Esophagus (tissue), 2 donors: Measurements from ENCODE around the gene ZNF211. TPM values are rescaled to one million over a fixed set of nuclear protein-coding genes. Genes with fewer than 3 reads are reported as not detected.

Experiments
- H3K27ac ChIP-seq, 2 donors: one replicate each; pipeline ENCODE4 v1.5.1; 2013; ENCODE audit warnings: low read depth in 2 of 2, mild to moderate bottlenecking in 2 of 2, inconsistent platforms in 1 of 2, low read length in 1 of 2, moderate library complexity in 1 of 2
- H3K27me3 ChIP-seq, 2 donors: one replicate each; pipeline ENCODE4 v1.6.1; 2013; ENCODE audit warnings: low read length in 2 of 2, control low read depth in 1 of 2, mild to moderate bottlenecking in 1 of 2; ENCODE audit not compliant: insufficient read depth in 2 of 2, control insufficient read depth in 1 of 2
- H3K36me3 ChIP-seq, 2 donors: one replicate each; pipeline ENCODE4 v1.6.1; 2013; ENCODE audit warnings: low read length in 1 of 2; ENCODE audit not compliant: control insufficient read depth in 2 of 2, insufficient read depth in 2 of 2
- H3K4me1 ChIP-seq, 2 donors: one replicate each; pipeline ENCODE4 v1.6.1; 2013; ENCODE audit warnings: low read length in 1 of 2; ENCODE audit not compliant: control insufficient read depth in 2 of 2, insufficient read depth in 2 of 2
- H3K4me3 ChIP-seq, 2 donors: one replicate each; pipeline ENCODE4 v1.5.1; 2013; ENCODE audit warnings: low read length in 2 of 2, mild to moderate bottlenecking in 2 of 2, low read depth in 1 of 2, moderate library complexity in 1 of 2
- H3K9me3 ChIP-seq, 2 donors: one replicate each; pipeline ENCODE4 v1.6.1; 2013; ENCODE audit warnings: mild to moderate bottlenecking in 2 of 2, low read depth in 1 of 2, low read length in 1 of 2, moderate library complexity in 1 of 2; ENCODE audit not compliant: control insufficient read depth in 2 of 2, insufficient read depth in 1 of 2
- WGBS, 2 donors: extraction: QIAGEN DNeasy Blood & Tissue Kit; methylation state at CpG; one replicate each; pipeline ENCODE4 v1.1.7; 2013; 5-methylcytosine and 5-hydroxymethylcytosine counted together
- polyA plus RNA-seq, 2 donors: library from polyadenylated mRNA; stranded (reverse); fragments of 200-250 nt; gene quantifications; one replicate each; pipeline ENCODE4 v1.2.3, GENCODE V29; 2013
- donor health status: healthy with polysubstance abuse.
- donor health status: Bipolar disorder and iron deficiency.

The ZNF211 gene
- polyA plus RNA-seq, 2 donors: 4.3 to 5.7 TPM

DNA sequence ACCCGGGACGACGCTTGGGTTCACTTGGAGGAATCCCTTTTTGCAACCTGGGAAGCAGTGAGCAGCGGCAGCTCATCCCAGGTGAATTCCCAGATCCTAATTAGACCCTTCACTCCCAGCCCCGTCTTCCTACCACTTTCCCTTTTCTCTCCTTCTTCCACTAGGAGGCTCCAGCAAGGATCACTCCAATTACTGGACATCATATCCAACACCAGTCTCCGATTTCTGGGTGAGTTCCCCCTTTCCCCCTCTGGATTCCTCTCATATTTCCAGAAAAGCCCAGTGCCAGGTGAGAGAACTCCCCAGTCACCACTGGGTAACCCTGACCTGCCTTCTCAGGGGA is 18.7 kb downstream of the ZNF211 start:
- Histone ChIP-seq H3K4me3 (no peak overlapping the region), H3K36me3 (no peaks in the 10 kb centered on the region), H3K27ac (no peak overlapping the region), H3K9me3 (peaks cover 0 to 18% of the 10 kb centered on the region in 2 donors), H3K27me3 (no peaks in the 10 kb centered on the region), H3K4me1 (peaks cover 0 to 4% of the 10 kb centered on the region in 2 donors)
- WGBS, 2 donors: 39 to 40% methylated on average over 6 of the region's 6 CpGs

DNA sequence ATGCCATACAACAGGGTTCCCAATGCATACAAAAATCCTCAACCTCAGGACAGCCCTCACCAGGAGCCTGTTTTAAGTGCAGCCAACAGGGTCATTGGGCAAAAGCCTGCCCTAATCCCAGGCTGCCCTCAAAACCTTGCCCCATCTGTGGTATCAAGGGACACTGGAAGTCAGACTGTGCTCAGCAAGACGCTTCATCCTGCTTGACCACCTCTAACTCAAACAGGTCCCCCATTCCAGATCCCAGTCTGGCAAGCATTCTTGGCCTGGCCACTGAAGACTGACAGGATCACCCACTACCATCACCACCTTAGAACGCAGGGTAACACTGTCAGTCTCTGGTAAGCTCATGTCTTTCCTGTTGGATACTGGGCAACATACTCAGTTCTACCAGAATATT is 20.7 kb downstream of the ZNF211 start:
- no peaks in the 10 kb centered on the region for H3K36me3 ChIP-seq
- 88 to 90% methylated on average over 2 of the region's 2 CpGs for WGBS, 2 donors
- H3K4me1 ChIP-seq: peaks cover 0 to 4% of the 10 kb centered on the region in 2 donors
- H3K27ac ChIP-seq: no peak overlapping the region
- H3K4me3 ChIP-seq: no peak overlapping the region
- no peaks in the 10 kb centered on the region for H3K27me3 ChIP-seq
- H3K9me3 ChIP-seq: peaks cover 0 to 16% of the 10 kb centered on the region in 2 donors

DNA sequence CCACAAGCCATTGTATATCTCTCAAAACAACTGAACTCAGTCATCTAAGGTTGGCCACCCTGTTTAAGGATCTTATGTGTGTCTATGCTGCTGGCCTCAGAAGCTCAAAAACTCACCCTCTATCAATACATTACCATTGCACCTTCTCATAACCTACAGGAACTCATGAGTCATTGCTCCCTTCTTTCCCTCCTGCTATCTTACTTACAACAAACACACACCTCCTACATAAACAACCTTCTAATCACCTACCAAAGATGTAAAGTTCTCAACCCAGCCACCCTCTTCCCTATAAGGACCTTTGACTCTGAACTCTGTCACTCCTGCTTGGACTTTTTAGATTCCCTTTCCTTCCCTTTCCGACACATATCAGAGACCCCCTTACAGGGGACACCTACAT is 22.5 kb downstream of the ZNF211 start:
- H3K36me3 ChIP-seq: no peaks in the 10 kb centered on the region
- peaks cover 0 to 16% of the 10 kb centered on the region in 2 donors for H3K9me3 ChIP-seq
- 75 to 97% methylated on average over 1 of the region's 1 CpG for WGBS, 2 donors
- no peak overlapping the region for H3K4me3 ChIP-seq
- H3K27me3 ChIP-seq: no peaks in the 10 kb centered on the region
- H3K4me1 ChIP-seq: peaks cover 0 to 4% of the 10 kb centered on the region in 2 donors
- H3K27ac ChIP-seq: no peak overlapping the region

DNA sequence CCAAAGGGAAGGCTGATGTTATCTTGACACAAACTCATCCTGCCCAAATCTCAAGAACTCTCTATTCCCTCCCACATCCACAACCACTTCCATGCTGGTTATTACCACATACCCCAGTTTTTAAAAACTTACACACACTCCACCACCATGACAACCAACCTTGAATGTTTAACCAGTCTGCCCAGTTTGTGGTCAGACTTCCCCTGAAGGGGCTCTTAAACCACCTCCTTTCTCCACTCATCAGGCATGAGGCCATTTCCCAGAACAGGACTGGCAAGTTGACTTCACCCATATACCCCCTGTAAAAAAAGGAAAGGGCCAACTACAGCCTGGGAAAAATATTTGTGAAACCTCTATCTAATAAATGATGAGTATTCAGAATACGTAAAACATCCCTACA is 23.4 kb downstream of the ZNF211 start:
- whole genome bisulfite sequencing, 2 donors: 77 to 87% methylated on average over 1 of the region's 1 CpG

DNA sequence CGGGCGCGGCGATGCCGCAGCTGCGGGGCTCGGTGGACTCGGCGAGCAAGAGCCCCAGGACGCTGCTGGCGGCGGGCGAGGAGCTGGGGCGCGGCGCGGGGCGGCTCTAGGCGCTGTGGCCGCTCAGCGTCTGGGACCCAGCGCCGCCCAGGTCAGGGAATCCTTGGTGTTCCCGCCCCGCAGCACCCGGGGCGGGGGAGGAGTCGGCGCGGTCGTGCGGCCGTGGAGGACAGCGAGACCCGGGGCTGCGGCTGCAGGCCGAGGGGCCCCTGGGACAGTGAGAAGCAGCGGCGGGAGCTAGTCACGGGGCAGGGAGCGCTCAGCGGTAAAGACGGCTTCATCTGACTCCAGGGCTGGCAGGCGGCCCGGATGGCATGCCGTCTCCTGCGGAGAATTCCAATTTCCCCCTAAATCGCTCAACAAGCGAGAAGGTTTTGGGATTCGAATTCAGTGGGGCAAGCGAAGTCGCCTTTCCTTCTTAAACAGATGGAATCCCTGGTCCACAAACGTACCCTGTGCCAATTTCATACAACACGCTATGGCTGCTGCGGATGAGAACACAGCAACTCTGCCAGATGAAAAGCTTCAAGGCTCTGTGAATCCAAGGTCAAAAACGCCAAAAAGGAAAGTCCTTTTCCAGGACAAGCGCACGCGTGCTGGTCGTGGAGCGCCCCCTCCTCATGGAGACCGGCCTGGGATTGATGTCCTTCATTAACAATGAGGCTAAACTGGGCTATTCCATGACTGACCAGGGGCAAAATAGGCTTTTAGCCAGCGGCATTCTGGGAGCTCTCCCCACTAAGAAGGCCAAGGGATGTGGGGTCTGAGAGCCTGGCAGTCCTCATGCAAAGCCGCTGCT is 31.5 kb downstream of the ZNF211 start:
- H3K4me3 ChIP-seq: peak overlapping the region; percentile 51 to 59
- H3K4me1 ChIP-seq: peaks cover 0 to 4% of the 10 kb centered on the region in 2 donors
- H3K36me3 ChIP-seq: no peaks in the 10 kb centered on the region
- WGBS, 2 donors: 4% methylated on average over 51 to 64 of the region's 64 CpGs
- H3K27me3 ChIP-seq: no peaks in the 10 kb centered on the region
- H3K9me3 ChIP-seq: no peaks in the 10 kb centered on the region
- H3K27ac ChIP-seq: peak overlapping the region; percentile 54 to 58

More for the DNA sequence above, 23.4 kb downstream of the ZNF211 start:
- peaks cover 0 to 2% of the 10 kb centered on the region in 2 donors for H3K4me1 ChIP-seq
- no peaks in the 10 kb centered on the region for H3K27me3 ChIP-seq
- no peaks in the 10 kb centered on the region for H3K36me3 ChIP-seq
- no peak overlapping the region for H3K4me3 ChIP-seq
- no peak overlapping the region for H3K27ac ChIP-seq
- peaks cover 0 to 16% of the 10 kb centered on the region in 2 donors for H3K9me3 ChIP-seq

DNA sequence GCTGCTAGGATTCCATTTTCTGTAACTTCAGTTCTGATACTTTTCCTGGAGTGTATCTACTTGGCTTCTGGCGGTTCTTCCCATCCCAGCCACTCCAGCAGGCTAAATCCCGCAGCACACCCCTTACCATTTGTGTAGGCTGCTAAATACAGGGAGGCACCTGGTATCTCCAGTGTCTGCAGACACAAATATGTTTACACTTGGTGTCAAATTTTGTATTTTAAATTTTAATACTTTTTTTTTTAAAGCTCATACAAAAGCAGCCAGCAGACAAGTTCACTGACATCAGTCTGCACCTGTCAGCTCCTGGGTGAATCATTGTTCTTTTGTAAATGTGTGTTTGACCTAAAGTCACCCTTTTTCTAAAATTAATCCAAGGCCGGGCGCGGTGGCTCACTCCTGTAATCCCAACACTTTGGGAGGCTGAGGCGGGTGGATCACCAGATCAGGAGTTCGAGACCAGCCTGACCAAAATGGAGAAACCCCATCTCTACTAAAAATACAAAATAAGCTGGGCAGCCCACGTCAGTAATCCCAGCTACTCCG is 32.4 kb downstream of the ZNF211 start:
- 59 to 64% methylated on average over 9 of the region's 9 CpGs for WGBS, 2 donors
- Histone ChIP-seq H3K9me3 (no peaks in the 10 kb centered on the region), H3K4me1 (peaks cover 0 to 4% of the 10 kb centered on the region in 2 donors), H3K4me3 (no peak overlapping the region), H3K36me3 (no peaks in the 10 kb centered on the region), H3K27me3 (no peaks in the 10 kb centered on the region), H3K27ac (no peak overlapping the region)

DNA sequence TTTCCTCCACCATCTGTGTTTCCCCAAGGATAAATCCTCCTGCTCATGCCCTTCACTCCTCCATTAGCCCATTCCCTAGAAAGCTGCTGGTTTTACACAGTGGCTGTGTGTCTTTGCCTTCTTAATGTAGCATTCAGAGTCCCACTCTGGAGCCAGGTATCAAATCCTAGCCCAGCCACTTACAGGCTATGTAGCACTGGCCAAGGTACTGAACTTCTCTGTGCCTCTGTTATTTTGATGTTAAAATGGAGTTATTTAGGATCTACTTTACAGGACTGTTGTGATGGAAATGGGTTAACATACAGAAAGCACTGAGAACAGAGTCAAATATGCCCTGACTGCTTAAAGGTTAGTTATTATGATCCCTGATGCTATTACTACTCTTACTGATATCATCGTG is 34.3 kb downstream of the ZNF211 start:
- WGBS, 2 donors: 89 to 93% methylated on average over 1 of the region's 1 CpG
- no peaks in the 10 kb centered on the region for H3K27me3 ChIP-seq
- H3K4me1 ChIP-seq: peaks cover 0 to 4% of the 10 kb centered on the region in 2 donors
- no peak overlapping the region for H3K27ac ChIP-seq
- H3K36me3 ChIP-seq: no peaks in the 10 kb centered on the region
- H3K9me3 ChIP-seq: no peaks in the 10 kb centered on the region
- no peak overlapping the region for H3K4me3 ChIP-seq

DNA sequence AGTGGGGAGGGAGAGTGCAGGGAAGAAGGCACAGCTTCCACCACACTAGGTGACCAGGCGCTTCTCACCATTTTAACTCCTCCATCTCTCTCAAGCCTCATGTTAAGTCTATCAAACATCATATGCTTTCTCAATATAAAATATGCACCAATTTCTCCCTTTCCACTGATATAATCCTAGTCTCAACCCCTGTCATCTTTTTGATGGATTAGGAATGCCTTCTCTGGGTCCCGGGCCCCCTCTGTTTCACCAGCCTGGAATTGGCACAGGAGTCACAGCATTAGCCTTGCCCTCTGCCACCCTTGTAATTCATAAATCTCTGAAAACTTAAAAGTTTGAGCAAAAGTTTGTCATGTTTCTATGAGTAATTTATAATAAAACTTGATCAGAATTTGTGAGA is 35.7 kb downstream of the ZNF211 start, which contains the start of gene ZSCAN4:
Gene ZSCAN4 (plus strand): TSS at position 301 of the 400 bp plus-strand sequence. CDS start 7,211 bp downstream, outside the sequence.
- H3K9me3 ChIP-seq: no peaks in the 10 kb centered on the region
- no peaks in the 10 kb centered on the region for H3K27me3 ChIP-seq
- no peak within 1 kb of the TSS for H3K4me3 ChIP-seq
- 86 to 91% methylated on average over 2 of the region's 2 CpGs for WGBS, 2 donors
- no peak within 1 kb of the TSS for H3K27ac ChIP-seq
- H3K4me1 ChIP-seq: peaks cover 0 to 4% of the 10 kb centered on the region in 2 donors
- no peaks in the 10 kb centered on the region for H3K36me3 ChIP-seq

DNA sequence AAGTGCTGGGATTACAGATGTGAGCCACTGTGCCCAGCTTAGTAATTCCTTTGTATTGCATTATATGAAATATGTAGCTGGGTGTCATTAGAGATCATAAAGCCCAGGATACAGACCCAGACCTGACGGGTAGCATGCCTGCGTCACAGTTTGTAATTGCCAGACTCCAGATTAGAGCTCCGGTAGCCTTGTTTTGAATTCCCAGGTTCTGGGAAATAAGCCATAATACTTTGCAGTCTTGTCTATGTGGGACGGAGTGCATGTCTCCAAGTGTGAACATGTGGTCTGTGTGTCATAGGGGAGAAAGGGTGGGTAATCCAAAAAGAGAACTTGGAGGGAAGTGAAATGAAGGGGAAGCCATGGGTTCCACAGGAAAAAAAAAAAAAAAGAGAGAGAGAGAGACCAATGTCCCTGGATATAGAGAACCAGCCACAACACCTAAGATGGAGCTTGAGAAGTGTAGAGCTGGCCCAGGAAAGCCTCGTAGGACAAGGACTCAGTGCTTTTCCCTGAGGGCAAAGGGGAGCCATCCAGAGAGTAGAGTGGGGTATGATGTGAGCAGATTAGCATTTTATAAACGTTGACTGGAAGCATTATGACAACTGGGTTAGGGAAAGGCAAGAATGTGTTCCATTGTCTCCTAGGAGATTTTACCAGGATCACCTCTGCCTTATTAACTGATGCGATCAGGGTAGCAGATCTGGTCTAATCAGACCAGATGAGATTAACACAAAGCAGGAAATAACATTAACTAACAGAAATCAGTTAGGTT is 38.3 kb downstream of the ZNF211 start:
- H3K27ac ChIP-seq: no peak overlapping the region
- 63 to 64% methylated on average over 7 of the region's 7 CpGs for WGBS, 2 donors
- H3K4me1 ChIP-seq: no peaks in the 10 kb centered on the region
- no peaks in the 10 kb centered on the region for H3K9me3 ChIP-seq
- H3K36me3 ChIP-seq: no peaks in the 10 kb centered on the region
- no peaks in the 10 kb centered on the region for H3K27me3 ChIP-seq
- no peak overlapping the region for H3K4me3 ChIP-seq
